Right renal cortex interstitium (tissue), 3 donors: ENCODE measurements around the gene NDST1. TPM values are rescaled to one million over a fixed set of nuclear protein-coding genes. Genes with fewer than 3 reads are reported as not detected.

ENCODE experiments used
- DNase-seq, 3 donors: peaks; one replicate each; pipeline ENCODE4 v3.0.0-alpha.2; 2013; ENCODE audit warnings: low read depth in 3 of 3, low spot score in 2 of 3
- polyA plus RNA-seq, 3 donors: library from polyadenylated mRNA; unstranded; fragments of 120-200 nt; gene quantifications; one replicate each; pipeline ENCODE4 v1.2.1, GENCODE V29; 2013; ENCODE audit not compliant: insufficient read length in 3 of 3

The NDST1 gene
- polyA plus RNA-seq, 3 donors: 52.3 to 54.2 (median 54.1) TPM

DNA sequence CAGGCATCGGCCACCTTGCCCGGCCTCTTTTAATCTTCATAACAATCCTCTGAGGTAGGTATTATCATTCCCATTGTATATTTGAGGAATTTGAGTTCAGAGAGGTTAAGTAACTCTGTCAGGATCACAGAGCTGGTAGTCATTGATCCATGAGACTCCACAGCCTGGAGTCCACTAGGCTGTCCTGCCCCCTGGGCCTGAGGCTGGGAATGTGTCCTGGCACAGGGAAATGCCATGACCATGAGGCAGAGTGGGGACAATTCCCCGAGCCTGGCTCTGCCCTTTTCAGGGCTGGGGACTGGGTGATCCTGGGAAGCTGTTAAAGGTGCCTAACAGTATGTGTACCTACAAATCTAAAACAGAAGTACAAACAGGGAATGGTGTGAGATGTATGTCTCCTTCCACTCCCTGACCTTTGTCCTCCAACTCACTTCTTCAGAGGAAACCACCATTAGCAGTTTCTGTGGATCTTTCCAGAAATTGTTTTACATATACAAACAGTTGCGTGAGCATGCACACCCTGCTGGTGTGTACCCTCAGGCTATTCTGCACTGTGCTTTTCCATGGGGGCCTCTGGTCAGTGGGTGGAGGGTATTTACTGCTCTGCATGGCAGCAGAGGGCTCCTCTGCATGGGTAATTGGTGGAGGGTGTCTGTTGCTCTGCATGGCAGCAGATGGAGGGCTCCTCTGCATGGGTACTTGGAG, 53.8 kb downstream of the NDST1 start:
- DNase-seq: no peak

DNA sequence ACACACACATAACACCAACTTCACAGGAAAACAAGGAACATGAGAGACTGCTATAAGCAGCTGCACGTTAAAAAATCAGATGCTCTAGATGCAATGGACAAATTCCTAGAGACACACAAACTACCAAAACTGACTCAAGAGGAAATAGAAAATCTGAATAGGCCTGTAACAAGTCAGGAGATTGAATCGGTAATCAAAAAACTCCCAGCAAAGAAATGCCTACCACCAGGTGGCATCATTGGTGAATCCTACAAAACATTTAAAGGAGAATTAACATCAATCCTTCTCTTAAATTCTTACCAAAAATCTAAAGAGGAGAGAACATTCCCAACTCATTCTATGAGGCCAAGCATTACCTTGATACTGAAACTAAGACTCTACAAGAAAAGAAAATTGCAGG, 54.9 kb downstream of the NDST1 start:
- no peak for DNase-seq

GRCh38 chr5:150565868-150566267, 57.9 kb downstream of the NDST1 start:
- DNase-seq: no peak

GRCh38 chr5:150567031-150567717, 59.2 kb downstream of the NDST1 start:
- DNase-seq: no peak

DNA sequence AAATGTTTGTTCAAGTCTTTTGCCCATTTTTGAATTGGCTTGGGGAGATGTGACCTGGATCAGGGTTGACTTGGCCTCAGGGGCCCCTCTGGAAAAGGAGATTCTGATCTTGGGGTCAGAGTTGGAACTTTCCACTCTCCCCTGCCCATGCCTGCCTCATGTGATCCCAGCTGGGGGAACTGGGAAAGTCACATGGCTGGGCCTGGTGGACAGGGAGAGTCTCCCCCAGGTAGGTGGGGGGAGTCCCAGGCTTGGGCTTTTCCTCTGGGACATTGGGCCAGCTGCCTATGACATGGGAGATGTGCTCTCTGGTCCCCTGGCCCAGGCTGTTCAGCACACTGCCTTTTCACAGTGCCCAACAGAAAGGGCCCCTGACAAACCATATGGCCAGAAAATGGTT, 60.7 kb downstream of the NDST1 start:
- no peak for DNase-seq

DNA sequence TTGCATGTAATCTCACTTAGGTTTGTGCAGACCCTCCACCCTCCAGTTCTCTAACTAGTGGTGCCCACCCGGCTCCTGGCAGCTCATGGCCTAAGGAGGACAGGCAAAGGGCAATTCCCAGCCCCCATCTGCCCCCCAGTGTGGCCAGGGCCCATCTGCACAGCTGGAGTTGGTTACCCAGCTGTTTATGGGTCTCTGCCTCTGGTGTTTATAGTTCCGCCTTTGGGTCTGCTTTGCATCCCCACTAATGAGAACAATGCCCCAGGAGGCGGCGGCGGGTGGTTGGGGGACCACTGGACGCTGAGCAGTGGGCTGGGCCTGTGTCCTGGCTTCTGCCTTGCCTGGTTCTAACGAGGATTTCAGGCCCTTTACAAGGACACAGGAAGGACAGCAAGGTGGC, 62.4 kb downstream of the NDST1 start:
- no peak for DNase-seq

DNA sequence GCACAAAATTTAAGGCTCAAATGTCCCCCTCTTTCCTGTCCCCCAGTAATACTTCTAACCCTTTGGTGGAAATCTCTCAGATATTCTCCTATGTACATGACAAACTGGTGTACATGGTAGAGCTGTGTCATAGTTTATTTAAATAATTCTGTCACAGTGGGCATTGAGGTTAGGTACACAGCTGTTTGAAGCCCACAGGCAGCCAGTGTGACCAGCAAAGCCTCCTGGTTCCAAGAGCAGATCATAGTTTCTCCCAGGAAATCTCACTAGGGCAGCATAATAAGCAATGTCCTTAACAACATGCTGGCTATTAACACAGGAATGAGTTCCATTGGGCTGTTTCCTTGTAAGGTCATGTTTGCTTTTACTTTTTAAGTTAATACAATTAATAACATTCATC, 63.9 kb downstream of the NDST1 start:
- no peak for DNase-seq

DNA sequence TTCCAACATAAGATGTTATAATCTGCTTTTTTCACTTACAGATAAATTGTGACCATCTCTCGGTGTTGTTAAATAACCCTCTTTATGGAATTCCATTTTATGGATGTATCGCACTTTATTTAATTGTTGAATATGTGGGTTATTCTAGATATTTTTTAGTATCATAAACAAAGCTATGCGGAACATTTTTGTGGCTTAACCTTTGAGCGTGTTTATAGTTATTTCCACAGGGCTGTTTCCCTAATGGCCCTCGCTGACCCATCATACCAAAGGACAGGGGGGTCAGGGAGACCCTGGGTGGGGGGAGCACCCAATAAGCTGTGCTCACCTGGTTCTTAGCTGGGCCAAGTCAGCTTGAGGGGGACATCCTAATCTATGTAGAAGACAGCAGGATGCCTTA, 65.3 kb downstream of the NDST1 start:
- DNase-seq: no peak

DNA sequence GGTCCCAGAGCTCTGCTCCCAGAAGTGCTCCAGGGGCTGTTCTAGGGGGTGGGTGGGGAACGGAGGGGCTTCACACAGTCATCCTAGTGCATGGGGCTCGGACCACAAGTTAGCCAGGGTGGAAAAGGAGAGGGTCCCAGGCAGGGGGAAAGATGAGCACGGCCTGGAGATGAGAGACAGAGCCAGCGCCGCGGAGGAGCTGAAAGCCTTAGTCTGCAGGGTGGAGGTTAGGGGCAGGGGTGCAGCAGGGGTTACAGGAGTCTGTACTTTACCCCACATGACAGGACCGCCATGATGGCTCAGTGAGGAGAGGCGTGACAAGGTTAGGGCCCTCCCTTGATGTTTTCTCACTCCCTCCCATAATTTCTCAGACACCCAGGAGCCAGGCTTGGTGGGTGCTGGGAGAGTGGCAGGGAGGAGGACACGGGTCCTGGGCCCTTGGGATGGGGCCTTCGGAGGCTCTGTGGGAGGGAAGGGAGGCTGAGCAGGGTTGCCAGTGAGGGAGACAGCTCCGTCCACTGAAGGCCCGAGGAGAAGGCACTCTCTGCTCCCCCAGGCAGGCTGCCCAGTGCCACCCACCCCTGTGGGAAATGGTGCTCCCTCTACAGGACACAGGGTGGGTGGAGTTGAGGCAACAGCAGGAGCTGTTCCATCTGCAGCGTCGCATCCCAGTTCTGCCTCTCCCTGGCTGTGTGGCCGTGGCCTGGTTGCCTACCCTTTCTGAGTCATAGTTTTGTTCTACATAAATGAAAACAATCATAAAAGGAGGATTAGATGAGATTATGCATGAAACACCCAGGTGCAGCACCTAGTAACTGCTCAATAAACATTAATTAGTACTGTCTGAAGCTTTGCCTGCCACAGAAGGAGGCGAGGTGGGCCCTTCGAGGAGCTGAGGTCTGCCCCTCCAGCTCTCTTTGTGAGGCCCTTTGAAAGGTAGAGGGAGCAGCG, 66.2 kb downstream of the NDST1 start:
- no peak for DNase-seq

DNA sequence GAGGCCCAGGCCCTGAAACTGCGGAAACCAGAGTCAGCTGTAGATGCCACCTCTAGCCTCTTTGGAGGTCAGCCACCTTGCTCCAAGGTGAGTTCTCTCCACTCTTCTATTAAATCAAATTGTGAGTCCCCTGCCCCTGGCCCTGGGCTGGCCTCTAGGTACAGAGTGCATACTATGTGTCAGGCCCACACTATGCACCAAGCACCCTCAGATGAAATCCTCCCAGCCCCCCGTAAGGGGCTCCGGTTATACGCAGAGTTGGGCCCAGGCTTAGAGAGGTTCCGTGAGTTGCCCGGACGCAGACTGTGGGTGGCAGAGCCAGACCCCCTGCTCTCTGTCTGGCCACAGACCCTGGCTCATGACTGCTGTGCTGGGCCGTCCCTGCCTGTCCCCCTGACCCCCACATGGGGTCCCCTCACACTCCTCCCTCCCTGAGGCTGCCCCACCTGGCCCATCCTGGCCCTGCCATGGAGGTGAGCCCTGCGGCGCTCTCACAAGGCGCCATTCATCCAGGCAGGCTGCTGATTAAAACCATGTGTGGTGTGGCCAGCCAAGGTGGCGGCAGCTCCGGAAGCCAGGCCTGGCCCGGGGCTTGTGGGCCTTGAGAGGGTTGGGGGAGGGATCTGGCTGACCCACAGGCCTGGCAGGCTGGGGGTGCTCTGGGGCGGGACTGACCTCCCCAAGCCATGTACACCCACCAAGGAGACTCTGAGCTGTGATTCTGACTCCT, 67.1 kb downstream of the NDST1 start:
- no peak for DNase-seq

GRCh38 chr5:150575745-150576448, 68.0 kb downstream of the NDST1 start:
- no peak for DNase-seq

GRCh38 chr5:150576449-150576949, 68.6 kb downstream of the NDST1 start:
- DNase-seq: no peak

GRCh38 chr5:150577378-150578139, 69.6 kb downstream of the NDST1 start:
- DNase-seq: no peak

GRCh38 chr5:150578781-150579461, 71.0 kb downstream of the NDST1 start:
- no peak for DNase-seq

- no peak for DNase-seq
Observed at GRCh38 chr5:150579462-150580400, 71.8 kb downstream of the NDST1 start.

GRCh38 chr5:150580917-150581316, 73.0 kb downstream of the NDST1 start:
- DNase-seq: no peak
